Measurements from ENCODE around the gene BMP2.

The BMP2 gene

GRCh38 chr20:6767536-6768227 lies at the start of gene BMP2:
BMP2 (plus strand) TSS chr20:6767686; CDS start chr20:6770127, 2,441 bp downstream.
- peak; percentile 18 for DNase-seq
- peak; percentile 36 for ATAC-seq

GRCh38 chr20:6718662-6719368 lies 48.7 kb upstream of the BMP2 start:
- ATAC-seq: no peak
- no peak for DNase-seq

- DNase-seq (no peak), ATAC-seq (no peak)
Observed at GRCh38 chr20:6719369-6719721, 48.1 kb upstream of the BMP2 start.

GRCh38 chr20:6726761-6727160 lies 40.7 kb upstream of the BMP2 start:
- DNase-seq (no peak), ATAC-seq (no peak)

GRCh38 chr20:6730672-6731328 lies 36.7 kb upstream of the BMP2 start:
- ATAC-seq (no peak), DNase-seq (no peak)

- ATAC-seq (no peak), DNase-seq (no peak)
Observed at GRCh38 chr20:6732001-6732447, 35.5 kb upstream of the BMP2 start.

GRCh38 chr20:6732851-6733250 lies 34.6 kb upstream of the BMP2 start:
- no peak for DNase-seq
- ATAC-seq: no peak

GRCh38 chr20:6733965-6734364 lies 33.5 kb upstream of the BMP2 start:
- no peak for ATAC-seq
- DNase-seq: no peak

- DNase-seq (no peak), ATAC-seq (no peak)
Observed at GRCh38 chr20:6735942-6736845, 31.3 kb upstream of the BMP2 start.

GRCh38 chr20:6739406-6739805 lies 28.1 kb upstream of the BMP2 start:
- no peak for DNase-seq
- no peak for ATAC-seq

- ATAC-seq: no peak
- DNase-seq: no peak
Observed at GRCh38 chr20:6740096-6740495, 27.4 kb upstream of the BMP2 start.

GRCh38 chr20:6744180-6744579 lies 23.3 kb upstream of the BMP2 start:
- ATAC-seq (no peak), DNase-seq (no peak)

GRCh38 chr20:6744805-6745204 lies 22.7 kb upstream of the BMP2 start:
- DNase-seq: no peak
- no peak for ATAC-seq

GRCh38 chr20:6746901-6747609 lies 20.4 kb upstream of the BMP2 start:
- DNase-seq (no peak), ATAC-seq (no peak)

- ATAC-seq (no peak), DNase-seq (no peak)
Observed at GRCh38 chr20:6750438-6750837, 17.0 kb upstream of the BMP2 start.

- no peak for DNase-seq
- ATAC-seq: no peak
Observed at GRCh38 chr20:6756693-6757595, 10.5 kb upstream of the BMP2 start.

- DNase-seq (no peak), ATAC-seq (no peak)
Observed at GRCh38 chr20:6764619-6765018, 2.9 kb upstream of the BMP2 start.

GRCh38 chr20:6765469-6766058 lies 1.9 kb upstream of the BMP2 start:
- no peak for ATAC-seq

GRCh38 chr20:6766433-6766832 lies 1.1 kb upstream of the BMP2 start:
- ATAC-seq: no peak

More at GRCh38 chr20:6765469-6766058, 1.9 kb upstream of the BMP2 start:
- no peak for DNase-seq

GRCh38 chr20:6767126-6767535 lies 355 bp upstream of the BMP2 start:
- no peak for ATAC-seq
- DNase-seq: no peak

More at GRCh38 chr20:6766433-6766832, 1.1 kb upstream of the BMP2 start:
- no peak for DNase-seq
